Activated B cell treated with CpG ODN at 0.5 μM for 24 hours (primary cell): ENCODE measurements around the gene ANKH. TPM values are rescaled to one million over a fixed set of nuclear protein-coding genes. Genes with fewer than 3 reads are reported as not detected.

Experiments
- ATAC-seq: fragments of 200-7000 bp; cut with Tn5 transposase; one replicate; pipeline ENCODE4 v1.10.0; 2021; ENCODE audit warnings: low read depth, mild to moderate bottlenecking, moderate library complexity
- CTCF ChIA-PET: fragments of 350-600 bp; sonication (Branson Sonifier 250); formaldehyde crosslinking; loops from one replicate; lab custom pipeline; 2021; ENCODE audit warnings: antibody characterized with exemption; lab: Charles Lee
- POLR2A ChIA-PET: fragments of 350-600 bp; sonication (Branson Sonifier 250); formaldehyde crosslinking; loops from one replicate; lab custom pipeline; 2021; ENCODE audit warnings: antibody characterized with exemption; lab: Charles Lee
- DNase-seq: peaks from one replicate; pipeline ENCODE4 v3.0.0; 2022
- H3K27ac Mint-ChIP-seq: one replicate; pipeline ENCODE4 v1.8.0; 2020; ENCODE audit warnings: mixed read lengths
- H3K27me3 Mint-ChIP-seq: one replicate; pipeline ENCODE4 v1.8.0; 2021; ENCODE audit warnings: mixed read lengths
- H3K36me3 Mint-ChIP-seq: one replicate; pipeline ENCODE4 v1.8.0; 2021; ENCODE audit warnings: low read depth, mixed read lengths
- H3K4me1 Mint-ChIP-seq: one replicate; pipeline ENCODE4 v1.8.0; 2021; ENCODE audit warnings: mixed read lengths
- H3K4me3 Mint-ChIP-seq: one replicate; pipeline ENCODE4 v1.8.0; 2020; ENCODE audit warnings: mild to moderate bottlenecking, mixed read lengths
- H3K9me3 Mint-ChIP-seq: one replicate; pipeline ENCODE4 v1.8.0; 2020; ENCODE audit warnings: mixed read lengths
- CTCF ChIP-seq: fragments of 200-600 bp; IDR thresholded peaks from one replicate; pipeline ENCODE4 v1.8.0; 2022; ENCODE audit warnings: antibody characterized with exemption, mild to moderate bottlenecking
- intact Hi-C: fragments of 100-400 bp; cut with micrococcal nuclease; formaldehyde crosslinking; loops from one replicate; pipeline ENCODE4 v1.15.1; 2024
- total RNA-seq: library from RNA; stranded (reverse); gene quantifications from 2 replicates; pipeline ENCODE4 v1.2.3, GENCODE V29; 2022

The ANKH gene
- total RNA-seq, 1 donor from 2014 or later: 43.3 TPM

GRCh38 chr5:14707811-14708390 is 163.7 kb downstream of the ANKH start:
- ChIA-PET POLR2A (interaction anchor here (0.6 kb wide), 1 partner anchor 16 kb away, joined by 6 read pairs; no protein-coding TSS in a partner anchor), CTCF (interaction anchor here (0.8 to 1.4 kb wide), 2 partner anchors 165 to 296 kb away, joined by 3 read pairs; no protein-coding TSS in a partner anchor)
- H3K9me3 Mint-ChIP-seq: no peaks in the 10 kb centered on the region
- no peak overlapping the region for H3K27ac Mint-ChIP-seq
- H3K27me3 Mint-ChIP-seq: no peaks in the 10 kb centered on the region
- no peak for TF ChIP-seq CTCF
- H3K36me3 Mint-ChIP-seq: peaks cover 87% of the 10 kb centered on the region
- H3K4me3 Mint-ChIP-seq: no peak overlapping the region
- intact Hi-C loops: no loop called here
- no peak for DNase-seq
- peaks cover 23% of the 10 kb centered on the region for H3K4me1 Mint-ChIP-seq
- no peak for ATAC-seq

GRCh38 chr5:14706615-14707021 is 165.0 kb downstream of the ANKH start:
- ChIA-PET CTCF (interaction anchor here (1.2 to 1.4 kb wide), 2 partner anchors 166 to 297 kb away, joined by 3 read pairs; no protein-coding TSS in a partner anchor), POLR2A (no interaction called here)
- intact Hi-C loops: no loop called here
- Mint-ChIP-seq H3K9me3 (no peaks in the 10 kb centered on the region), H3K4me1 (peaks cover 23% of the 10 kb centered on the region), H3K36me3 (peaks cover 85% of the 10 kb centered on the region), H3K4me3 (no peak overlapping the region), H3K27me3 (no peaks in the 10 kb centered on the region), H3K27ac (peak overlapping the region; percentile 67)
- no peak for TF ChIP-seq CTCF
- ATAC-seq: peak; percentile 56
- no peak for DNase-seq

- CTCF ChIA-PET: no interaction called here
- Mint-ChIP-seq H3K27me3 (no peaks in the 10 kb centered on the region), H3K4me3 (no peak overlapping the region), H3K9me3 (no peaks in the 10 kb centered on the region), H3K36me3 (peaks cover 80% of the 10 kb centered on the region), H3K4me1 (peaks cover 26% of the 10 kb centered on the region), H3K27ac (peak overlapping the region; percentile 8)
- no peak for DNase-seq
- no peak for TF ChIP-seq CTCF
- POLR2A ChIA-PET: no interaction called here
- intact Hi-C loops: no loop called here
- no peak for ATAC-seq
Measured at GRCh38 chr5:14705556-14705955, 166.0 kb downstream of the ANKH start.

GRCh38 chr5:14702238-14702839 is 169.2 kb downstream of the ANKH start:
- H3K27me3 Mint-ChIP-seq: no peaks in the 10 kb centered on the region
- H3K4me1 Mint-ChIP-seq: peaks cover 24% of the 10 kb centered on the region
- DNase-seq (no peak), ATAC-seq (no peak)
- ChIA-PET POLR2A (no interaction called here), CTCF (interaction anchor here (1.2 kb wide), 1 partner anchor 26 kb away, joined by 8 read pairs; no protein-coding TSS in a partner anchor)
- peak overlapping the region; percentile 59 for H3K27ac Mint-ChIP-seq
- H3K4me3 Mint-ChIP-seq: no peak overlapping the region
- H3K9me3 Mint-ChIP-seq: no peaks in the 10 kb centered on the region
- peaks cover 80% of the 10 kb centered on the region for H3K36me3 Mint-ChIP-seq
- TF ChIP-seq CTCF: no peak
- intact Hi-C loops: loop anchor here (2.0 kb wide), 1 partner anchor 14 kb away; no protein-coding TSS in a partner anchor

- peaks cover 17% of the 10 kb centered on the region for H3K4me1 Mint-ChIP-seq
- peaks cover 81% of the 10 kb centered on the region for H3K36me3 Mint-ChIP-seq
- DNase-seq (no peak), ATAC-seq (no peak)
- no peak overlapping the region for H3K27ac Mint-ChIP-seq
- no peaks in the 10 kb centered on the region for H3K9me3 Mint-ChIP-seq
- ChIA-PET CTCF (no interaction called here), POLR2A (no interaction called here)
- no peak overlapping the region for H3K4me3 Mint-ChIP-seq
- H3K27me3 Mint-ChIP-seq: no peaks in the 10 kb centered on the region
- TF ChIP-seq CTCF: no peak
- intact Hi-C loops: no loop called here
Measured at GRCh38 chr5:14701556-14701955, 170.0 kb downstream of the ANKH start.
